G401.6 (cell line): ENCODE results near the gene LCNL1.

Source experiments
- FAIRE-seq: peaks from 2 replicates; lab custom pipeline; 2012; peaks lifted over from hg19 to GRCh38; lab: Jason Lieb, UNC

The LCNL1 gene

GRCh38 chr9:136960212-136960937 is 22.4 kb upstream of the LCNL1 start:
- FAIRE-seq, result no peak

DNA sequence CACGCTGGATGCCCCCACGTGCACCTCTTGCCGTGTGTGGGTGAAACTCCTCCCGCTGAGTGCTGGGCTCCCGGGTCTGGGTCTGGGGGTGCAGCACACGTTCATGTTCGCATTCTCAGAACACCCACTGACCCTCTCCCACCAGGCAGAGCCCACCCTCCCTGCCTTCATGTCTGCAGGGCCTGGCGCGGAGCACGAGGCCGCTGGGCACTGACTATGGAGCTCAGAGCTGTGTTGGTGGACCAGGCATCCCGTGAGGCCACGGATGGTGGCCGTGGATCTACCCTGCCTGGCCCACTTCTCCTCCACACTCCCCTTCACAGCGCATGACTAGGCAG is 21.9 kb upstream of the LCNL1 start:
- FAIRE-seq, result no peak

- FAIRE-seq, result no peak
These were observed 21.3 kb upstream of the LCNL1 start for GRCh38 chr9:136961279-136962065.

DNA sequence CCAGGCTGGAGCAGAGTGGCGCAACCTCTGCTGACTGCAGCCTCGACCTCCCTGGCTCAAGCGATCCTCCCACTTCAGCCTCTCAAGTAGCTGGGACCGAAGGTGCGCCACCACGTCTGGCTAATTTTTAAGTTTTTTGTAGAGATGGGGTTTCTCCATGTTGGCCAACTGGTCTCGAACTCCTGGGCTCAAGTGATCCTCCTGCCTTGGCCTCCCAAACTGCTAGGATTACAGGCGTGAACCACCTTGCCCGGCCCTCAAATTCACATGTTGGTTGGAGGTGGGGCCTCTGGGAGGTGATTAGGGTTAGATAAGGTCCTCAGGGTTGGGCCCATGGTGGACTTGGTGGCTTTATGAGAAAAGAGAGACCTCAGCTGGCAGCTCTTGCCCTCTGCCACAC is 20.6 kb upstream of the LCNL1 start:
- FAIRE-seq, result no peak

DNA sequence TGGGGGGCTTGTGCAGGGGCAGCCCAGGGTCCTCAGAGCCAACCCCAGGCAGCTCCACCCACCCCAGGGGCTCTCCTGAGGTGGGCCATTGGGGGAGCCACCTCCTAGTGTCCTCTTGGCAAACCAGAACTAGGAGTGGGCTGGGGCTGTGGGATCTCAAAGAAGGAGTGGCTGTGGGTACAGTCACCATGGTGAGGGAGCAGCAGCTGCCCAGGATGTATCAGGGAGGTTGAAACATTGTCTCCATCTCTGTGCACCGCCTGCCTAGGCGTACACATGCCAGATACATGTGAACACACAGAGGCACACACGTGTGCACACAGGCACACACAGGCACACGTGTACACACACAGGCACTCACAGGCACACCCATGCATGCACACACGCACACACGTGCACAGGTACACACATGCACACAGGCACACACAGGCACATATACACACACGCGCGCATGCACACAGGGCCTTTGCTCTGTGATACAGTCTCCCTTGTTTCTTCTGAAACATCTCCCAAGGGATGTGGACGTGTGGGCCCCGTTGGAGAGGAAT is 20.0 kb upstream of the LCNL1 start:
- no peak for FAIRE-seq

- no peak for FAIRE-seq
These were observed 19.5 kb upstream of the LCNL1 start for GRCh38 chr9:136963341-136963740.

DNA sequence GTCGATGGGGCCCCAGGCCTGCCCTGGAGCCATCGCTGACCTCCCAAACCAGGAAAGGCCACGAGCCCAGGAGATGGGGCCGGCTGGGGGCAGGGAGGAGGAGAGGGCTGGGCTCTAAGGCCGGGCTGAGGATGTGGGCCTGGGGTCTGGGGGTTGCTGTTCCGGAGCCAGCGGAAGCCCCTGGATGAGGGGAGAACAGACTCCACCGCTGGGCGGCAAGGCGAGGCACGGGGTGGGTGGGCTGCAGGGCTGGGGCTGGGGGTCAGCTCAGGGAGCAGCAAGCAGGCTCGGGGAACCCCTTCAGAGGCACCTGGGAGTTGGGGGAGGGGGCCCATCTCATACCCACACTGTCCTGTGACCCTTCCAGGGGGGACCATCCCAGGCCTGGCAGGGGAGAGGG is 19.0 kb upstream of the LCNL1 start:
- no peak for FAIRE-seq

DNA sequence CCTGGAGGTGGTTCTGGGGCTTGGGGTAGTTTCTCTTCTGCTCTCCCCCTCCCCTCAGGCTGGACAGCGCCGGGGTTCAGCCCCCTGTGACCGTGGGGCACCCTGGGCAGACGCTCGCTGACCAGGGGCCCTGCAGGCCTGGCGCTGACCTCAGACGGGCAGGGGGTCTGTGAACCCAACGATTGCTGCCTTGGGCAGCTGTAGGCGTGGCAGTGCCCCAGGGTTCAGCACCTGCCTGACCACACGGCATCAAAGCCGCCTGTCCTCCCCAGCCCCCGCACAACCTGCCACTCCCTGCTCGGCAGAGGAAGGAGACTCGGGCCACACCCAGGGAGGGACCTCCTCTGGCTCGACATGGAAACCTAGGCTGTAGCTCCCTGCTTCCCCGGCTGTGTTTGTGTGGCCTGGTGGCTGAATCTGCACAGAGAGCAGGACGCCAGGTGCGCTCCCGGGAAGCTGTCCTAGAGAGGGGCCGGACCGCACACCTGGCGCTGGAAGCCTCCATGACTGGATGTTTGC is 18.6 kb upstream of the LCNL1 start:
- no peak for FAIRE-seq

GRCh38 chr9:136964833-136965422 is 17.9 kb upstream of the LCNL1 start:
- FAIRE-seq, result no peak

- no peak for FAIRE-seq
These were observed 16.9 kb upstream of the LCNL1 start for GRCh38 chr9:136965771-136966484.

DNA sequence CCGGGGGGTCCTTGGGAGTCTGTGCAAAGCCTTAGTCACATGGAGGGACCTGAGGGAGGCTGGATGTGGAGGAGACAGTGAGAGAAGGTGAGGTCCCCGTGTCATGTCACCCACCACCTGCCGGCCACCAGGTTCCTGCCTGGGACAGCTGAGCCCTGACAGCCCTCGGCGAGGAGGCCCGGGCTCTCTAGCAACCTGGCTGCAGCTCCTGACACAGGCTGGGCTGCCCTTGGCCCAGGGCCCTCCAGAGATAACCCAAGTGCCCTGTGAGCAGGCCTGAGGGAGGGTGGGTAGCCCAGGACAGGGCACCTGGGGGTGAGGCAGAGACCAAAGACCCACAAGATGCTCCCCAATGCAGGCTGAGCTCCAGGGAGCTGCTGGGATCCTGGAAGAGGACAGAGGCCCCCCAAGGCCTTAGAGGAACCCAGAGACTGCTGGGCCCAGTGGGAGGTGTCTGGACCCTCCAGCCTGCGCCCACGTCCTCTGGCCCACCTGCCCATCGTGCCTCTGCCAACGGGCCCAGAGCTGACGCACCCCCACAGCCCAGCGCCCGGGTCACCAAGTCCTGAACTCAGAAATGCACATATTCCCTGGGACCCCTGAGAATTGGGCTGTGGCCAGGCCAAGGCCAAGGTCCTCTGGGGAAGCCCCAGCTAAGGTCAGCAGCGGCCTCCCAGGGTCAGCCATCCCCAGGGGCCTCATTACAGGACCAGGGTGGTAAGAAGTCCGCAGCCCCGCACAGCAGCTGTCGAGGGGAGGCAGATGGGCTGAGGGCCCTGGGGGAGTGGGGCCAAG is 14.3 kb upstream of the LCNL1 start:
- FAIRE-seq, result no peak

GRCh38 chr9:136969150-136969549 is 13.6 kb upstream of the LCNL1 start:
- FAIRE-seq, result no peak

GRCh38 chr9:136969774-136970173 is 13.0 kb upstream of the LCNL1 start:
- FAIRE-seq, result no peak

GRCh38 chr9:136970361-136970760 is 12.4 kb upstream of the LCNL1 start:
- no peak for FAIRE-seq

DNA sequence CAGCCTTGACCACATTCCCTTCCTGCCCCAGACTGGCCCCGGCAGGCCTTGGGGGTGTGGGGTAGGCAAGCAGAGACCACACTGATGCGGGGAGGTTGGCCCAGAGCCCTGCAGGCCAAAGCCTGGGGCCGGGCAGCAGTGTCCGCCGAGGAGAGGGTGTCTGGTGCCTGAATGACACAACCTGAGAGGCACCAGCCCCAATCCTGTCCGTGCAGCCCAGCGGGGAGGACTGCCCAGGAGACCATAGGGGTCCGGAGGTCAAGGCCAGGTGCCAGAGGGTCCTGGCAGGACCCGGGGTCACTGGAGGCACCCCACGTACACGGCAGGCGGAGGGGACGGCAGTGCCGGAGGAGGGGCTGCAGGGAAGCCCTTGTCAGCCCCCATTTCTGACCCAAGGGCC is 11.0 kb upstream of the LCNL1 start:
- no peak for FAIRE-seq

DNA sequence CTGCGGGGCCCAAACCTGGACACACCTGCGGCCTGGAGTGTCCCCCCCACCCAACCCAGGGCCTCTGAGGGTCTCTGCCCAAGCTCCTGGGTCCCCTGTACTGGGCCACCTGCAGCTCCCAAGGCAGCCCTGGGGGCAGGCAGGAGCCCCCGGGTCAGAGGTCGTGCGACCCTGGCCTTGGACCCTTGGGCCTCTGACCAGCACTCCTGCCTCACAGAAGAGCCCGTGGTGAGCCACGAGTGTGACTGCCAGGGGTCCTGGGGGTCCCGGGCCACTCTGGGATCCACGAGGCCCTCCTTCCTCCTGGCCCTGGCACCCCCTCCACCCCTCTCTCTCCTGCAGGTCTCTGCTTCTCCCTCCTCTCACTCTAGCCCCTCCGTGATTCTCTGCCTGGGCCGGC is 10.5 kb upstream of the LCNL1 start:
- no peak for FAIRE-seq

- no peak for FAIRE-seq
These were observed 10.1 kb upstream of the LCNL1 start for GRCh38 chr9:136972743-136973142.

- FAIRE-seq, result no peak
These were observed 8.9 kb upstream of the LCNL1 start for GRCh38 chr9:136973618-136974617.

DNA sequence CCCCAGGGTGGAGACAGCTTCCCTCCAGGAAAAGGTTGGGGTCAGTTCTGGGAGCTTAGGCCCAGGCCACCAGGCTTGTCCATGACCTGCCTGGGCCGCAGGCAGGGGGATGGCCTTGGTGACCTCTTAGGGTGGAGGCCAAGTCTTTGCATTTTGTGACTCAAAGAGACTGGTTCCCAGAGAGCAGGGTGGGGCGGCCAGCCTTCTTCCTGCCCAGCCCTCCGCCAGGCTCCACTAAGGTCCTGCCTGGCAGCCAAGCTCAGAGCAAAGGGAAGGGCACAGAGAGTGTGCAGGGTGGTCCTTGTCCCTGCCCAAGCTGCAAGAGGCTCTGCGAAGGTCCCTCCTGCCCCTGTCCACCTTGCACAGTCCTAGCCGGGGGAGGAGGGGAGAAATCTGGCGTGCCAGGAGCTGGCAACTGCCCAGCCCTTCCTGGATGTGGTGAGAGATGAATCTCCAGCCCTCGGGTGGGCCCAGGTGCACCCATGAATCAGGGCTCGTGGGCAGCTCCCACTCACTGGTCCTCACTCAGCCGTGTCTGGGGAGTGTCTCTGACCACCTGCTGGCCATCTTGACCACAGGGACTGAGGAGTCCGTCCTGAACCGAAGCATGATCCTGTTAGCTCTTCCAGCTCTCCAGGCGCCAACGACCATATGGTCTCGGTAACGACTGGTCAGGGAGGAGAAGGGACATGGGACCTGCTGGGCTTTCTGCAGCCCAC is 7.8 kb upstream of the LCNL1 start:
- FAIRE-seq, result no peak

DNA sequence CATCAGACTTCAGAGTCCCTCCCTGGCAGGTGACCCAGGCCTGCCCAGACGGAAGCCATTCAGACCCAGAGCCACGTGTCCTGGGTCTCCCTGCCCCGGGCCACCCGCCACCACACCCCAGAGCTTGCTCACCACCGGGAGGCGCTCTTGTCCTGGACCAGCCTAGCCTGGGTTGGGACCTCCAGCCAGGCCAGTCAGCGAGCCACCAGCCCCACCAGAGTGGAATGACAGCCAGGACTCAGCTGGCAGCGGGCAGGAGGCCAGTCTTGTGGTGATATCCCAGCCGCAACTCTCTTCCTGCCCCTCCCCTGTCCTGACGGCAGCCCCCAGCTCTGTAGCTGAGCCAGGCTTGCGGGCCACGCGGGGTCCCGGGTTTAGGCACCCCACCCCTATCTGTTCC is 7.1 kb upstream of the LCNL1 start:
- no peak for FAIRE-seq
